LNCAP (cell line): ENCODE data around the gene IZUMO4.

ENCODE experiments used
- CTCF ChIP-seq: fragments of 450-650 bp; IDR thresholded peaks from 2 replicates; pipeline ENCODE4 v1.5.1; 2017; ENCODE audit warnings: mild to moderate bottlenecking

Gene IZUMO4

GRCh38 chr19:2056837-2057192 is 39.9 kb upstream of the IZUMO4 start:
- no peak for TF ChIP-seq CTCF

GRCh38 chr19:2057484-2058469 is 38.9 kb upstream of the IZUMO4 start:
- TF ChIP-seq CTCF: no peak

- no peak for TF ChIP-seq CTCF
These were observed 37.9 kb upstream of the IZUMO4 start for GRCh38 chr19:2058570-2059421.

- no peak for TF ChIP-seq CTCF
These were observed 37.1 kb upstream of the IZUMO4 start for GRCh38 chr19:2059422-2060201.

- no peak for TF ChIP-seq CTCF
These were observed 35.7 kb upstream of the IZUMO4 start for GRCh38 chr19:2060884-2061494.

GRCh38 chr19:2061495-2062388 is 35.0 kb upstream of the IZUMO4 start:
- no peak for TF ChIP-seq CTCF
